Measurements from ENCODE around the gene IFIT2. TPM values are rescaled to one million over a fixed set of nuclear protein-coding genes. Genes with fewer than 3 reads are reported as not detected.
"Not testable (repeated sequence)": the region's sequence is repeated elsewhere in the genome, so short reads cannot be mapped to it uniquely, and the experiment has no call there.

IFIT2 gene
- total RNA-seq, 1 donor from 2014 or later, result 0.85 TPM

DNA sequence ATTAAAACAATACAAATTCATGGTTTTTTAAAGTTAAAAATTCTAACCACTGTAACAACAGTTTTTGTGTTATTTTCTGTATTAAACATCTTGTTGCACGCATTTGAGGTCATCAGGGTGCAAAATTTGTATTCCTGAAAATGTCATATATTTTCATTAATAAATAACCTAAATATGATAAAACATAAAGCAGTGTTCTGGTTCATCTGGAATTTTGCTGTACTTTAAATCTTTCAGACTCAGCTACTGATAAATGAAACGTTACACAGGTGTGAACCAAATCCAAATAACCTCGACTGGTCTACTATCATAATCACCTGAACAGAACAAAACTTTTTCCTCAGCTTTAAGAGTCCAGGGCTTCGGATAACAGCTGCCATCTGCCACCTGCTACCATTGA lies 6.9 kb downstream of the IFIT2 start:
- Histone ChIP-seq H3K27me3 (no peaks in the 10 kb centered on the region), H3K36me3 (peaks cover 0 to 14% of the 10 kb centered on the region in 2 donors), H3K9me3 (no peaks in the 10 kb centered on the region), H3K4me1 (peaks cover 0 to 2% of the 10 kb centered on the region in 2 donors), H3K4me3 (no peak overlapping the region), H3K27ac (no peak overlapping the region)
- intact Hi-C loops (cut with DNase I), result no loop called here
- DNase-seq (ENCODE audit: low spot score in 2 of 2), result no peak
- no peak for TF ChIP-seq CTCF (IDR thresholded peaks at IDR 0.05)

GRCh38 chr10:89309156-89310055 lies 7.6 kb downstream of the IFIT2 start:
- Histone ChIP-seq H3K36me3 (peaks cover 0 to 14% of the 10 kb centered on the region in 2 donors), H3K27me3 (no peaks in the 10 kb centered on the region), H3K9me3 (no peaks in the 10 kb centered on the region), H3K4me3 (no peak overlapping the region), H3K4me1 (no peaks in the 10 kb centered on the region), H3K27ac (no peak overlapping the region)
- intact Hi-C loops (cut with DNase I), result no loop called here
- no peak for TF ChIP-seq CTCF (IDR thresholded peaks at IDR 0.05)
- DNase-seq (ENCODE audit: low spot score in 2 of 2), result no peak

- Histone ChIP-seq H3K4me3 (no peak overlapping the region), H3K4me1 (no peaks in the 10 kb centered on the region), H3K27ac (no peak overlapping the region), H3K27me3 (no peaks in the 10 kb centered on the region), H3K36me3 (peaks cover 0 to 14% of the 10 kb centered on the region in 2 donors), H3K9me3 (no peaks in the 10 kb centered on the region)
- no peak for DNase-seq (ENCODE audit: low spot score in 2 of 2)
- TF ChIP-seq CTCF (IDR thresholded peaks at IDR 0.05), result no peak
- intact Hi-C loops (cut with DNase I), result no loop called here
Observed at GRCh38 chr10:89310056-89310893, 8.4 kb downstream of the IFIT2 start.

- peaks cover 0 to 5% of the 10 kb centered on the region in 2 donors for H3K36me3 ChIP-seq
- no peaks in the 10 kb centered on the region for H3K4me1 ChIP-seq
- intact Hi-C loops (cut with DNase I), result no loop called here
- no peaks in the 10 kb centered on the region for H3K9me3 ChIP-seq
- no peak for DNase-seq (ENCODE audit: low spot score in 2 of 2)
- H3K27me3 ChIP-seq, result no peaks in the 10 kb centered on the region
- TF ChIP-seq CTCF (IDR thresholded peaks at IDR 0.05), result no peak
- H3K4me3 ChIP-seq, result no peak overlapping the region
- no peak overlapping the region for H3K27ac ChIP-seq
Observed at GRCh38 chr10:89312973-89313372, 11.1 kb downstream of the IFIT2 start.

DNA sequence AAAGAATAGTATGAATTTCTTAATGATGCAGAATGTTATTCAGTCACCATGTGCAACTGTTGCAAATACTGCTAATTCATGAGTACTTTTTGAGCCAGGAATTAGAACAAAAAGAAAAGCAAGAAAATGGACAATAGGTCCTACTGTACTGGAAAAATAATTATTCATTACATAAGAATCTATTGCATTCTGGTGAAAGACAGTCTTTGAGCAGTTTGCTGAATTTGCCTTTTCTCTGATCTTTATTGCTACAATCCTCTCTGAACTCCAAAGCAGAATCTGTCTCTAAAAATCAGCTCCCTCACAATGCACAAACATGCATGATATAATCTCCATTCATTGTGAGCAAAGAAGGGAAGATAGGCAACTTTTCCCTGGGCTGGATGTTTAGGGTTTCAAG lies 12.8 kb downstream of the IFIT2 start:
- Histone ChIP-seq H3K27ac (no peak overlapping the region), H3K4me1 (no peaks in the 10 kb centered on the region), H3K36me3 (no peaks in the 10 kb centered on the region), H3K27me3 (no peaks in the 10 kb centered on the region), H3K4me3 (no peak overlapping the region), H3K9me3 (no peaks in the 10 kb centered on the region)
- TF ChIP-seq CTCF (IDR thresholded peaks at IDR 0.05), result no peak
- intact Hi-C loops (cut with DNase I), result no loop called here
- no peak for DNase-seq (ENCODE audit: low spot score in 2 of 2)

GRCh38 chr10:89318047-89318446 lies 16.2 kb downstream of the IFIT2 start:
- H3K4me3 ChIP-seq; H3K27ac ChIP-seq; H3K9me3 ChIP-seq; H3K36me3 ChIP-seq; H3K27me3 ChIP-seq; intact Hi-C loops (cut with DNase I); DNase-seq (ENCODE audit: low spot score in 2 of 2); H3K4me1 ChIP-seq: not testable (repeated sequence)

- not testable (repeated sequence) for H3K36me3 ChIP-seq; H3K27me3 ChIP-seq; DNase-seq (ENCODE audit: low spot score in 2 of 2); H3K4me3 ChIP-seq; H3K9me3 ChIP-seq; H3K27ac ChIP-seq
- peaks cover 0 to 13% of the 10 kb centered on the region in 2 donors for H3K4me1 ChIP-seq
- intact Hi-C loops (cut with DNase I), result loop anchor here (5.0 kb wide), 2 partner anchors 47 to 67 kb away; partner anchors contain the start of gene IFIT1
Observed at GRCh38 chr10:89325081-89325480, 23.2 kb downstream of the IFIT2 start.

GRCh38 chr10:89325856-89326255 lies 24.0 kb downstream of the IFIT2 start:
- H3K4me3 ChIP-seq; H3K27ac ChIP-seq; H3K36me3 ChIP-seq; DNase-seq (ENCODE audit: low spot score in 2 of 2); H3K27me3 ChIP-seq; H3K9me3 ChIP-seq: not testable (repeated sequence)
- intact Hi-C loops (cut with DNase I), result loop anchor here (5.0 kb wide), 2 partner anchors 46 to 66 kb away; partner anchors contain the start of gene IFIT1
- H3K4me1 ChIP-seq, result peaks cover 0 to 16% of the 10 kb centered on the region in 2 donors
